HG03066 (cell line): ENCODE data around the gene POPDC2.
A peak's percentile ranks its signal among the peaks of the same experiment; 100 is the strongest.
"Not testable (repeated sequence)": the region's sequence is repeated elsewhere in the genome, so short reads cannot be mapped to it uniquely, and the experiment has no call there.

Experiments
- ATAC-seq: cut with Tn5 transposase; IDR thresholded peaks from one replicate; pipeline ENCODE4 v1.9.1; 2021; ENCODE audit warnings: low read depth; ENCODE audit not compliant: unreplicated experiment

The POPDC2 gene, protein sequence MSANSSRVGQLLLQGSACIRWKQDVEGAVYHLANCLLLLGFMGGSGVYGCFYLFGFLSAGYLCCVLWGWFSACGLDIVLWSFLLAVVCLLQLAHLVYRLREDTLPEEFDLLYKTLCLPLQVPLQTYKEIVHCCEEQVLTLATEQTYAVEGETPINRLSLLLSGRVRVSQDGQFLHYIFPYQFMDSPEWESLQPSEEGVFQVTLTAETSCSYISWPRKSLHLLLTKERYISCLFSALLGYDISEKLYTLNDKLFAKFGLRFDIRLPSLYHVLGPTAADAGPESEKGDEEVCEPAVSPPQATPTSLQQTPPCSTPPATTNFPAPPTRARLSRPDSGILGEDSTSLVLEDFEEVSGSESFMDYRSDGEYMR

DNA sequence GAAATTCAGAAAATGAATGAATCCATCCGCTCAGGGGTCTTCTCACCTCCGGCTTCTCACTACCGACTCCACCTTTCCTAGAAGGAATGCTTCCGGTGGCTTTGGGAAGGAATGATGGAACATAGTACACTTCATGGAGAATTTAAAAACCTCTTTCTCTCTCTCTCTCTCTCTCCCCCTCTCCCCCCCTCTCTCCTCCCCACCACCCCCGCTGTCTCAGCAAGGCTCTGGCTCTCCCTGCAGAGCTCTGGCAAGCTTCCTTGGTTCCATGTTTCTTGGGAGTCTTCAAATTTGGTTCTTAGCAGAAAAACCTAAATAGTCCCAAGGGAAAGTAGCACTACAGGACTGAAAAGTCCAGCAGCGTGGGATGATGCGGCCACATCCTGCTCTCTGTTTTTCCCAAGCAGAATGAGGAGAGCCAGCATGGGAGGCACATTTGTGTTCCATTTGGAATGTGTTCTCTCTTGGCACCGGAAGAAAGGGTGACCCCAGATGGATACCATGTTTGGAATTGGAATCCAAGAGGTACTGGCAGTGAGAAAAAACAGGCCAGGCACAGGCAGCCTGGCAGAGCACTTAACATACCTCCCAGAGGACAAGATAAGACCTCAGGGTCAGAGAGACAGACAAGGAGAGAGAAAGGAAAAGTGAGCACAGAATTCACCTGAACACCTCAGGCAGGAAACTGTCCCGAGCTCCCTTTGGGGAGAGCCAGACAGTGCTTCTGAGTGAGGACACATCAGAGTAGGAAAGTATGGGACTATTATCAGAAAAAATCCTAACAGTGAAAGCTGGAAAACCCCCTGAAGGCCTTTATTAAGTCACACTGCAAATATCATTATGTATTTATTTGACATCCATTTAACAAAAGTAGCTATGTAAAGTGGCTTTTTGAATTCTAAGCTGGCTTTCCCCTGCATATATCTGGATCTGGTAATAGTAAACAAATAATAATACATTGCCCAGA, at the start of gene POPDC2:
Gene POPDC2, minus strand, starts transcription at position 116 of the 967 bp plus-strand sequence. CDS start 166 bp downstream, outside the sequence.
- no peak for ATAC-seq

DNA sequence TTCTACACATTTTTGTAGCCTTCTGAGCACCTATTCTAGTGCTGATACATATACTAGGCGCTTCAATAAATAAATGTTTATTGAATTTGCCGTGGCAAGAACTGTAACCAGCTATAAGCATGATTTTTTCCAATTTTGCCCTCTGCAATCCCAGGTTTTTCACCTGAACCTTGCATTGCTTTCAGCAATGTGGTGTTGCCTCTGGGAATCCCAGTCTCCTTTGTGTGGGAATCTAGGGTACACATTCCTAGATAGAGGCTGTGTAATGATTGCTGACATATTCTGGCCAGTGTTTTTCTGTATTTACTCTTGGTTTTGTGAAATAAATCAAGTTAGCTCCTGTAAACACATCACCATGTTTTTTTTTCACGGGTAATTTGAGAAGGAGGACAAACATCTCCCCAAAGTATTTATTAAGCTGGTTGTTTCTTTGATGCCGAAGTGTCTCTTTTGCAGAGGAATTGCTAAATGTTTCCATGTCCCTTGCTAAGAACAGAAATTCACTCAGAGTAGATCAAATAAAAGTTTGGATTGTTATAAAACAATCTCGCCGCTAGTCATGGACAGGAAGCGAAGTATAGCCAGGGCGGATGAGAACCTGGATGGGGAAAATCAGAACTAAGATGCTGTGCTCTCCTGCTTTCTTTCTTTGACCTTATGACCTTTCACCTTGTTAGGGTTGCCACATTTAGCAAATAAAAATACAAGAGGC, 43.6 kb upstream of the POPDC2 start:
- ATAC-seq: no peak

DNA sequence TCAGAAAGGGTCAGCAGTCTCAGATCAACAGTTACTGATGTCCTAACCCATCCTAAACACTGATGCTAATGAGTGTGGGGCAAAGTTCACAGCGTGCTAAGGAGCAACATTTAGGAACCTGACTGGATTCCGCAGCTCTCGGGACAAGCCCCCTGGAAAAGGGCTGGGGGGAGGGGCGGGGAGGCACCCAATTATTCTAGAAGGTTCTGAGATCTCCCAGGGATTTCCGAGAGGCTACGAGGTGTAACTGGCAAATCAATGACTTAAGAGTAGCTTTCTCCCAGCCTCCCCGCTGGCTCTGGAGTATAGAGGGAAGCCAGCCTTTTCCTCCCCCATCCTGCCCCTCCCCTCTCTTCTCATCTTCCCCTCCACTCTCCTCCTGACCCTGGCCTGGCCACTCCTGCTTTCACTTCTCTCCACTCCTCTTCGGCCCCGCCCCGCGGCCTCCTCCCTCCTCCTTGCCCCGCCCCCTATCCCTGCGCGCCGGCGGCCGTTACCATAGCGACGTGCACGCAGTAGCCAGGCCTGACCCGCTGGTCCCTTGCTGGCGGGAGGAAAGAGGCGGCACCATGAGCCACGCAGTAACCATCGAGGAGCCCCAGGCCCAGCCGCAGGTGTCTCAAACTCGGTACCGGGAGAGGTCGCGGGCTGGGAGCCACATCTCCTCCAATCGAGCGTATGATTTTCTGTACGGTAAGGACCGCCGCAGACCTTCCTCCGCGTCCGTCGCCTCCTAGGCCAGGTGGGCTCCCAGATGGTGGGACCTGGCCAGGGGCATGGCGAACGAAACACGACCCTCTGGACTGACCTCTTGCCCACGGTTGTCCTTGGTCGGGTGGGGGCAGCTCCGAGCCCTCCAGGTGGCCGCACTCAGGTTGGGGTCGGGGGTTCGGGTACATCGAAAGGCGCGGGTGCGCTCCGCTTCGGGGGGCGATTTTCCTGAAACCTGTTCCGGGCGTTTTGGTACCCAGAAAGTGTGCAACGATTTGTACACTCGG, 42.4 kb upstream of the POPDC2 start, which contains the start of gene CFAP91:
Gene CFAP91, plus strand, starts transcription at position 493 of the 998 bp plus-strand sequence. Its CDS starts 77 bp downstream, at position 570.
- peak; percentile 79 for ATAC-seq

DNA sequence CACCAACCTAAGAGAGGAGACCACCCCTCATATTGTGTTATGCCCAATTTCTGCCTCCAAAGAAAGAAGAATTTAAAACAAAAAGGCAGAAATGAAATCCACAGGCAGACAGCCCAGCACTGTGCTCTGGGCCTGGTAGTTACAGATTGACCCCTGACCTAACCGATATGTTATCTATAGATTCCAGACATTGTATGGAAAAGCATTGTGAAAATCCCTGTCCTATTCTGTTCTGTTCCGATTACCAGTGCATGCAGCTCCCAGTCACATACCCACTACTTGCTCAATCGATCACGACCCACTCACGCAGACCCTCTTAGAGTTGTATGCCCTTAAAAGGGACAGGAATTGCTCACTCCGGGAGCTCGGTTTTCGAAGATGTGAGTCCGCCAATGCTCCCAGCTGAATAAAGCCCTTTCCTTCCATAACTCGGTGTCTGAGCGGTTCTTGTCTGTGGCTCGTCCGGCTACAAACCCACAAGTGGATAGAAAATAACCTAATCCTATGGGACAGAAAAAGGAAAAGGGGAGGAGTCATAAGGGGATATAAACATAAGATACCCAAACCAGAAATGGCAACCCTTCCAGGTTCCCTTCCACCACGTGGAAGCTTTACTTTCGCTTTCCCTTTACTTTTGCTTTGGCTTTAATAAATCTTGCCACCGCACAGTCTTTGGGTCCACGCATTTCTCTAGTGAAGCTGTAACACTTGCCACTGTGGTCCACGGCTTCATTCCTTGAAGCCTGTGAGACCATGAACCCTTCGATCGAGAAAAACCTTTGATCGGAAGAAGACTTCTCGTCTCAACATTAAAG, 40.7 kb upstream of the POPDC2 start:
- peak; percentile 8 for ATAC-seq

GRCh38 chr3:119700269-119700919, 40.0 kb upstream of the POPDC2 start:
- ATAC-seq: peak; percentile 37

DNA sequence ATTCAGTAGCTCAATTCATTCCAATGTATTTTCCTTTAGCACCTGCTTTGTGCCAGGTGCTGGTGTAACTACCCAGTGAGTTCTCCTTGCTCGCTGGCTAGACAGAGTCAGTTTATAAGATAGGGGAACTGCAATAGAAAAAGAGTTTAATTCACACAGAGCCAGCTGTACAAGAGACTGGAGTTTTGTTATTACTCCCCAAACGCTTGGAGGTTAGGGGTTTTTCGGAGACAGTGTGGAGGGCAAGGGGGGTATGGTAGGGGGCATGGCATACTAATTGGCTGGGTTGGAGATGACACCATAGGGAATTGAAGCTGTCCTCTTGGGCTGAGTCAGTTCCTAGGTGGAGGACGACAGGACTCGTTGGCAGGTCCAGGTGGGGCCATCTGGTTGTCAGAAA, 37.0 kb upstream of the POPDC2 start:
- ATAC-seq: no peak

DNA sequence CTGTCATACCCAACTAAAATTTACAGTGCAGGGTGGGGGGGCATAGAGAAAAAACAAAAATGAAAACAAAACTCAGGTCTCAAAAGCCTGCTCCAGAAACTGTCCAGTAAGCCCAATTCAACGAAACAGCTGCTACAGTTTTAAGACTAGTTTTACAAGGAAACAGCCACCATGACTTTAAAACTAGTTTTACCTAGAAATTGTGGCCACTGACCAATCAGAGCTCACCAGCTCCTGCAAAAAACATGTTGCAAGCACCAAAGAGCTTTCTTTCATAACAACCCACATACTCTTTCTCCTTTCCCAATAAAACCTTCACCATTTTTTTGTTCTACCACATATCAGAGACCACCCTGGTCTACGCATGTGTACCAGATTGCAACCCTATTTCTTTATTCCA, 35.1 kb upstream of the POPDC2 start:
- ATAC-seq: no peak

DNA sequence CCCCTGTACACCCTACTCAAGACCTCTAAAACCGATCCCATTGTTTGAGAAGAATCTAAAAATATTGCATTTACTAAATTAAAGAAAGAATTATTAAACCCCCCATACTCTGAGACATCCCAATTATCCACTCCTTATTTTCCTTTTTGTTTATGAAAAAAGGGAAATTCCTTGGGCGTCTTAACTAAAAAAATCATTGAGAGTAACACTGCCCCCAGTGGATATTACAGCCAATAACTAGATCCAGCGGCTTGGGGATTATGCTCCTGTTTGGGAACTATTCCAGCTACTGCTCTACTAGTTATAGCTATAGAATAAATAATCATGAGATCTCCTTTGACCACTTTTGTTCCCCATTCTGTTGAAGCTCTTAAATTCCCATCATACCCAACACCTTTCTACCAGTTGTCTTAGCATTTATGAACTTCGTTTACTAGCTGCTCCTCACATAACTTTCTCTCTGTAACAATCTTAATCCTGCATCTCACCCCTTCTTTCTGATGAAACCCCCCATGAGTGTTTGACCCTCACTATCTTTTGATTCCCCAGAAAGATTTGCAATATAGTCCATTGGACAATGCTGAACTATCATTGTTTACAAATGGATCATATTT, 29.8 kb upstream of the POPDC2 start:
- no peak for ATAC-seq

GRCh38 chr3:119683421-119683820, 23.0 kb upstream of the POPDC2 start:
- ATAC-seq: no peak

GRCh38 chr3:119681279-119681678, 20.9 kb upstream of the POPDC2 start:
- peak; percentile 38 for ATAC-seq

DNA sequence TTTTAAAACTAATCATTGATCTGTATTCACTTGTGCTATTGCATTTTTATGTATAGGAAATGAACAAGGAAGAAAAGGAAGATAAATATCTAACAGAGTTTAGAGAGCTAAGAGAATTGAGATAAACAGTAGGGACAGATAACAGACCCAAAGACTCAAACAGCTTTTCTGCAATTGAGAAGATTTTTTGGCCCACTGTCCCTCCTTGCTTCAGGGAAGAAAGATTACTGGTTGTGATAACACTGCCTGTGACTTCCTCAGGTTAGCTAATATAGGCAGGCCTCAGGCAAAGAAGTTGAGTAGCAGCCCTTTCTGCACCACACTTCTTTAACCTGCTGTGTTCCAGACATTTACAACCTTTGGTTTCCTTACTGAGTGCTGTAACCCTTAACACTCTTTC, 19.5 kb upstream of the POPDC2 start:
- ATAC-seq: no peak

GRCh38 chr3:119678209-119678608, 17.8 kb upstream of the POPDC2 start:
- ATAC-seq: not testable (repeated sequence)

DNA sequence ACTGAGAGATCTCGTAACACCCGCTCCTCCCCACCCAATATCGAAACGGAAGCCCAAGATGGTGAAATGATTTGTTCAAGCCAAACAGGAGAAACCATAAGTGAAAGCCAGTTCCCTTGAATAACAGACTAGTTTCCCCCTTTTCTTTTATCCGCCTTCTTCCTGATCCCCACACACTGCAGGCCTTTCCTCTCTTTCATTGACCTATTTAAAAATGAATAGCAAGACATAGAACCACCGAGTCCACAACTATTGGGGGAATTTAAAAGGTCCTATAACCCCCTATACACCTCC, 17.2 kb upstream of the POPDC2 start:
- ATAC-seq: no peak

DNA sequence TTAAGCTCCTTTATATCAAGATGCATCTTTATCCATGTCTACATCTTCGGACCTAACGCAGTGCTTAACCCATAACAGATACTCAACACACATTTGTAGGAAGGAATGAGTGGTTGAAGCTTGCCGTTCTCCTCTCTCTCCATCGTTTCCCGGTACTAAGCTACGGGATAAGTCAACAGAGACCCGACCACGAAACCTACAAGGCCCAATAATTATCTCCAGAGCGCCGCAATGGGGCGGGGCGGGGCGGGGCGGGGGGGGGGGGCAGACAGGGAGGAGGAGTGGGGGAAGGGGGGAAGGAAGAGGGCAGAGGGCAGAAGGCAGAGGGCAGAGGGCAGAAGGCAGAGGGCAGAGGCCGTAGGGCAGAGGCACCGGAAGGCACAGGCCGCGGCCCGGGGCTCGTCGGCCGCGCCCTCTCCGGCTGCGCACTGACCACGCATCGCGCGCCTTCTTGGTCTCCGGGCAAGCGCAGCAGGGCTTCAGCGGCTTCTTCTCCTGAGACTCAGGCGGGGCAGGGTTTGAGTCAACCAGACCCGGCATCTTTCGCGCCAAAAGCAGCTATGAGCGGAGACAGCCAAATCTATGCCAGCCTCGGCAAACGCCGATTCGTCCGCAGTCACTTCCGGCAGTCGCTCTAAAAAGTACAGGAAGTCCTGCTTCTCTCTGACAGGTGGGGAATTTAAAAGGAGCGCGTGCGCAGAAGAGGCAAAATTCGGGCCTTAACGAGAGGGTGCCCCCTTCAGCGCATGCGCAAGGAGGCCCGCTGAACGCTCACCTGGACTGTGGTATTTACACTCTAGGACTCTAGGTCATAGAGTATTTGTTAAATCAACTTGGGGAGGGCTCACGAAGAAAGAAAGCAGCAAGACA, 16.6 kb upstream of the POPDC2 start, which contains the start of gene COX17:
Gene COX17, minus strand, starts transcription at position 636 of the 870 bp plus-strand sequence. Its CDS starts 96 bp downstream, at position 540.
- peak; percentile 86 for ATAC-seq

DNA sequence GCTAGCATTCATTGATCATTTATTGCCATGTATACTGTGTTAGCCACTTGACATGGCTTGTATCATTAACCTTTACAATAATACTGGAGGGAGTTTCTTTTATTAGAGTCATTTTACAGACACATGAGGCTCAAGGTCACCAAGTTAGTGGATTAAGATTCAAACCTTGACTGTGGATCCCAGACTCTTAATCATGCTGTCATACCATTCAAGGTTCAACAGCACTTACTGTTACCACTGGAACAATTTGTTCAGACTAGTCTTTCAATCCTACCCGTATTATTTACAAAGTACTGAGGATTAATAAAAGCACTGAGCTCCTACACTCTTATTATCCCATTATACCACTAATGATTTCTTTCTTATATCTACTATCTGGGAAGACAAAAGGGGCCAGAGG, 15.6 kb upstream of the POPDC2 start:
- ATAC-seq: no peak

GRCh38 chr3:119675188-119675874, 14.9 kb upstream of the POPDC2 start:
- no peak for ATAC-seq
